NCI-H226 (cell line): ENCODE measurements around the gene VPS39.

ENCODE experiments used
- DNase-seq: peaks from one replicate; pipeline ENCODE4 v3.0.0-alpha.2; 2015

VPS39 gene

DNA sequence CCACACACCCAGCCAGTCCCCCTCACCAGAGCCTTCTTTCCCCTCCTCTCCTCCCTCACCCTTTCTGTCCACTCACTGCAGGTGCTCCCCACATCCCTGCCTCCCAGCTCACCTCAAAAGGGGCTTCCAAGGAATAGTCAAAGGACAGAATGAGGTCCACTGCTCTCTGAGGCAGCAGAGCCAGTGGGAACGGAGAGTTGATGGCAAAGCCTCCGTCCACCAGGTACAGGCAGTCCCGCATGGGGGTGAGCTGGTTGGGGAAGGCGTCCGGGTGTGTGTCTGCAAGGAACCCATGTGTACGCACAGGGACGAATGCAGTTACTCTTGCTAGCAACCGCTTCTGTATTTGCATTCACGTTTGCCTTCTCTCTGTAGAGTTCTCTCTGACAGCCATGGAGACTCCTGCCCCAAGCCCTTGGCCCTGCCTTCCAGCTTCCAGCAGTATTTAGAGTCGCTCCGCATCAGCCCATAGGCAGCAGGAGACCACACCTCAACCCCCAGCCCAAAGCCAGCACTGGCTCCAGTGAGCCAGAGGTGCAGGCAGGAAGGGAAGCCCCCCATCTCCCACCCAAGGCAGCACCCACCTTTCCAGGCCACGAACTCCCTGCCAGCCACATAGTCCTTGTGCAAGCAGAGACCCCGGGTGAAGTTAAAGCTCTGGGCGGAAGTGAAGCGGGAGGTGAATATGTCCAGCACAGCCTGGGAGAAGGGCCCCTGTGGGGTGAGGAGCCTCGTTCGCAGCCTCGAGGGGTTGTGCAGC is 64.1 kb downstream of the VPS39 start:
- DNase-seq: no peak

DNA sequence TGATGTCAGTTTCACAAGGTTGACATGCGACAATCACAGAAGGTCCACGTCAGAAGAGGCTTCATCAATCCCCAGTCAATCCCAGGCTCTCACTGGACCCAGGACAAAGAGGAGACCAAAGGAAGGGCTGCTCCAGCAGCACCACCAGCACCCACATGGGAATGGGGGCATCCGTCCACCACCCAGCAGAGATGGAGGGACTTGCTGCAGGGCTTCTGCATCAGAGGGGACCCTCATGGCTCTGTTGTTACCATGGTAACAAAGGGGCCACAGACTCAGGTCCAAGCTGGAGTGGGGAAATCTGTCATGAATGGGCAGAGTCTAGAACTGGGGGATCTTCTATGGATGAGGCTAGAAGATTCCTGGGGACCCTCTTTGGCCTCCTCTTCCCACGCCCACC is 64.7 kb downstream of the VPS39 start:
- DNase-seq: no peak

DNA sequence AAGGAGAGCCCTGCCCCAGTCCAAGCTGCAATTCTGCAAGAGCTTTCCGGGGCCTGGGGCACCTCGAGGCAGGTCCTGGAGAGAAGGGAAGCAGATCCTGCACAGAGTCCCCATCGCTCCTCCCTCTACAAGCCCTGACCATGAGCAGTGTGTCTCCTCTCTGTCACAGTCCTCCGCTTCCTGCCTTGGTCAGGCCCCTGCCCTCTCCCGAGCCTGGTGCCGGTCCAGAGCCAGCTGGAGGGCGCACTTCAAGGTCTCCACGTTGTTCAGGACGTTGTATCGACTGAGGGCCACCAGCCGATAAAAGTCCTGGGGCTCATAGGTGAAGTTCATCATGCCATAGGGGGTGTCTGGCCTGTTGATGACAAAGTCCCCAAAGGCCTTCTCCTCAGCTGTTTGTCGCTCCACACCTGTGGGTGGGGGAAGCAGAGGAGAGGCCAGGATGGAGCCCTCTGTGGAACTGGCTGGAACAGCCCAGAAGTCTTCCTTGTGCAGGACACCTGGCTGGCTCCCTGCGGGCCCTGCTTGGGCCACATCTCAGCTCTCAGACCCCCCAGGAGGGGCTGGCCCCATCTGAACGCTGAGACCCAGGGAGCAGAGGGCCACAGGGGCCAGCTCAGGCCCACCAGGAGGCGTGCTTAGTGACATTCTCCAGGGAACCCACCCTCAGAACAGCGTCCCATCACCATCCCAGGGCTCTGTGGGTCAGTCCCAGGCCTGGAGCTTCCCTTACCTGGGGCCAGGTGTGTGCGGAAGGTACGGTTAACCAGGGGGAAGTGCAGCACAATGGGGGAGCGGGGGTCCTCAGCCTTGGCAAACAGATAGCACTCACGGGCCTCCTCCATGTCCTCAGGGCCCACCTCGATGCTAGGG is 66.1 kb downstream of the VPS39 start:
- no peak for DNase-seq

DNA sequence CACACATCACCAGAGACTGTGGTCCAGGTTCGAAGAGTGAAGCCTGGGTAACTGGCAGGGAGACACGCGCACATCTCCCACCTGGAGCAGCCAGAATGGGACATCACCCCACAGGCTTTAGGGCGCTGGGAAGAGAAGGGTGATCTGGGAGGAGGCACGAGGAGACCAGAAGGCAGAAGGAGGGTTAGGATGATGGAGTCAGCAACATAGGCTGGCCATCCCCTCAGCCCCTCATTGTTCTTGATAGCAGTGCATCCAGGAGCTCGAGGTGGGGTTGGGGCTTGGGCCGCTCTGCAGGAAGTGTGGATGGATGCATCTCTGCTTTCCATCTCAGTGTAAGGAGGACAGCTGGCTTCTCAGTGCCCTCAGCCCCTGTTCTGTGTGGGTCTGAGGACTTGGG is 66.9 kb downstream of the VPS39 start:
- DNase-seq: no peak

DNA sequence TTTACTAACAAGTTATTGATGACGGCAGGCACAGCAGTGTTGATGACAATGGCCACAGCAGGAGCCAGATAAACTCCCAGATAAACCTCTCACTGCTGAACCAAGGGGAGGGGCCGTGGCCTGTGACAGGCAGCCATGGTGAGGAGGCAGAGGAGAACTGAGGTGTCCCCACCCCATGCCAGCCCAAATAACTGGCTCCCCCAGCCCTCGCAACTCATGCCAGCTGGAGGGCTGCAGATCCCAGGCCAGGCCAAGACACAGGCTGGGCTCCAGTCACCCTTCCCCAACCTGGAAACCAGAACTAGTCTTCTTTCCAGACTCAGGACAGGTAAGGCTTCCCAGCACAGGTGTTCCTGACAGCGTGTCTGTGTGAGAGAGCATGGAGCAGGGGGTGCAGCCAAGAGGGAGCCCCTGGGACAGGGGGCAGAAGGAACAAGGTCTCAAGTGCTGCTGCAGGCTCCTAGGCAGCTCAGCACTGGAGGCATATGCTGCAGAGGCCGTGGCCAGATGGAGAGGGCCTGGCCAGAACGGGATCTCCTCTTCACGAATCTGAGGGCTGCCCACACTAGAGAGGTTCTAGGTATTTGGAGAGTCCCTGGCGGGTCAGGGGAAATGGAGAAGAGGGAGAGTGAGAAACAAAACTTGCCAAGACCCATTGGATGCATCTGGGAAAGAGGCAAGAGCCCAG is 67.6 kb downstream of the VPS39 start:
- DNase-seq: no peak

DNA sequence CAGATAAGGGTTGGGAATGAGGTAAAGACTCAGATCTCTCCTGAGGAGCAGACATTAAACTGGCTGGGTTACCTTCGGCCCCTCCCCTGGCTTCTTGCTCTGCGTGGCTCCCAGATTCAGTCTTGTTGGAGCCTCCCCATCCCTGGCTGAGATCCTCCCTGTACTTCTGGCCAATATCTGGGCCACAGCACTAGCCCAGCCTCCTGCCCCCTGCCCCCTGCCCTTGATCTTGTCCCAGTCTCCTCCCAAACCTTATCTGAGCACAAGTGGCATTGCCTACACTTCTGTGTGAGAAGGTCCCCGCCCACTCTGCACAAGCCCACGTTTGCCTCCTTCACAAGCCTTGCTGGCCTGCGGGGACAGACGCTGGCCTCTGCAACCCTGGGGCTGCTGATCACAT is 68.5 kb downstream of the VPS39 start:
- DNase-seq: no peak

DNA sequence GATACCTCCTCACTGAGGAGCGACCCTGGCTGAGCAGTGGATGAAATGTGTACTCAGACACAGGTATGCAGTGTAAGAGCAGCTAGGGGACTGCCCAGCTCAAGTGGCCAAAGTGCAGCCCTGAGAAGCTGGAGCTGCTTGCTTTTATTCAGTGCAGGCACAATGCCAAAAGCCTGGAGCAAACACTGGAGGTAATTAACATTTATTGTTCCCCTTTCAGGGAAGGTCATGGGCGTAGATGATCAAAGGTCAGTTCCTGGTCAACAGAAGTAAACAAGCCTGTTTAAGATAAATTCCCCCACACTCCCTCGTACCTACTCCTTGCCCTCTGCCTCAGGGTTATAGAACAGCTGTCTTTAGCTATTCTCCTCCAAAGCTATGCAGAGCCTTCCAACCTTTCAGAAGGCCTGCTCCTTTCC is 69.1 kb downstream of the VPS39 start:
- DNase-seq: no peak

DNA sequence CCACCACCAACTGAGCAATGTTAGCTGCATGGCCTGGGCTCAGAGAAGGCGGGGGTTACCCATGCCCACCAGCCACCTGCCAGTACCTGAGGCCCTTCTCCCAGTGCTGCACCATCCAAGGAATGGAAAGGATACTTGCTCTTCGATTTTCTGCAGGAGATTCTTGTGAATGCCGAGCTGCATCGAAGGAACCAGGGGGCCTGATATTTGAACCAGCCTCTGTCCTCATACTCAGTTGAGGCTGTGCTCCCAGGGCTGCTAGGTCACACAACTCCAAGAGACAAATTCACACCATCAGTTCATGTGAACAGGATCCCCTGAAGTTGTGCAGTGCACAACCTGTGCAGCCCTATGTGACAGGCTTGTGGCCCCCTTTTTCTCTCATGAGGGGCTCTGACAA is 69.7 kb downstream of the VPS39 start:
- no peak for DNase-seq

DNA sequence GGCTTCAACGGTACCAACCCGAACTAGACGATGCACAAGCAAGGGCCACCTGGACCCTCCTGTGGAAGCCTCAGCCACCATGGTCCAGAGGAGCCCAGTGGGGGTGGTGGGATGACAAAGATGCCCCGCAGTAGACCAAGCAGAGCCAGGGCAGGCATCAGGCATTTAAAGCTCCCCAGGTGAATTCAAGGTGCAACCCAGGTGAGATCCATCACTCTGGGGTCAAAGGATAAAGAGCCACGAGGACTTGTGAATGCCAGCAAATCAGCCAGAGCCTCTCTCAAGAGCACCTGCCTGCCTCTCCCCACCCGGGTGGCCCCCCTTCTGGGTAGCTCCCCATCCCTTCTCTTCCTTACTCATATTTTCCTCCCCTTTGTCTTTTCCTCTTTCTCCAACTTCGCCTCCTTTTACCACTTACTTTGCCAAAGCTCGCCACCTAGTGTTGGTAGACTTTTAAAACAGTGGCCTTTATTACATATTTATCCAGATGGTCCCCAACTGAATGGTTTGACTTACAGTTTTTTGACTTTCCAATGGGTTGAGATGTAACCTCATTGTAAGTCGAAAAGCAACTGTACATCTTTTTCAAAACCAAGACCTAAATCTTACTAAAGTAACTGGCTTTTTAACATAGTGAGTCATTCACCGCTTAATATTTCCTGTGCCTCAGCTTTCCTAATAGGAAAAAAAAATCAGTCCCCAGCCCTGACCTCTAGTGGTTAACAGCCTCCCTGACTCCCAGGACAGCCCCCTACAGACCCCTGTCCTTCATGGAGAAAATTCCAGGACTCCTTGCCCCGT is 70.4 kb downstream of the VPS39 start:
- DNase-seq: no peak

DNA sequence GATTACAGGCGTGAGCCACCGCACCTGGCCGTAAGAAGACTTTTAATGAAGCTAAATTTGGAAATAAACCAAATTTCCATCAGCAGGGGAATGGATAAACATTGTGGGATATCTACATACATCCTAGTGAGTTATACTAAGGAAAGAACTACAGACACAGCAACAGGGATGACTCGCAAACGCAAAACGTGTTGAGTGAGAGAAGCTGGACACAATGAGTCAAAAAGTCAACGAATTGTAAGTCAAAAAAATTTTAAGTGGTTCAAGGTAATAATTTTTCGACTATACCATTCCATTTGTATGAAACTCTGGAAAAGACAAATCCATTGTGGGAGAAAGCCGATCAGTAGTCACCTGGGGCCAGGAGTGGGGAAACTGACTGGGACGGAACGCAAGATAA is 71.6 kb downstream of the VPS39 start:
- DNase-seq: no peak

DNA sequence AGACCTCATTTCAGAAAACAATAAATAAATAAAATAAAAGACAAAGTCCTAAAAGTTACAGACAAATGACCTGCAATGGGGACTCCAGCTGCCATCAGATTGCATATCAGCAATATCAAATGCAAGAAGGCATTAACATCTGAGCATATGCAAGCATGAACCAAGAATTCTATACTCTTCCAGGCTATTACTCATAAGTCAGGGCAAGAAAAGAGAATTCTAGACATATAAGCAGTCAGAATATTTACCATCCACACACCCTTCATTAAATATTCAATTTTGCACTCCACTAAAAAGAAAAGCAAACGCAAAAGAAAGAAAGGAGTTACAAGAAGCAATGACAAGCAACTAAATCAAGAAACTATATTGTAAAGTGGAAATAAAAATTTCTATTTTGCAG is 72.8 kb downstream of the VPS39 start:
- DNase-seq: no peak

DNA sequence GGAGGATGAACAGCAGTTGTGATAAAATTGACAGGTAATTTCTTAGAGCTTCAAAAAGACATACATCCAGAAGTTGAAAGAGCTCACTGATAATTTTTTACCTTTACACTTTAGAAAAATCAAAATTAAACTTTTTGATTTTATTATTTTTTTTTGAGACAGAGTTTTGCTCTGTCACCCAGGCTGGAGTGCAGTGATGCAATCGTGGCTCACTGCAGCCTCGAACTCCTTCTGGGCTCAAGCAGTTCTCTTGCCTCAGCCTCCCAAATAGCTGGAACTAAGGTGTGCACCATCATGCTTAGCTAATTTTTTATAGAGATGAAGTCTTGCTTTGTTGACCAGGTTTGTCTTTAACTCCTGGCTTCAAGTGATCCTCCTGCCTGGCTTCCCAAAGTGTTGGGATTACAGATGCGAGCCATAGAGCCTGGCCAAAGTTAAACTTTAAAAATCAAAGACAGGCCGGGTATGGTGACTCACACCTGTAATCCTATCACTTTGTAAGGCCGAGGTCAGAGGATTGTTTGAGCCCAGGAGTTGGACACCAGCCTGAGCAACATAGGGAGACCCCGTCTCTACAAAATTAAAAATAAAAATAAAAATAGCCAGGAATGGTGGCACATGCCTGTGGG is 73.4 kb downstream of the VPS39 start:
- DNase-seq: no peak

DNA sequence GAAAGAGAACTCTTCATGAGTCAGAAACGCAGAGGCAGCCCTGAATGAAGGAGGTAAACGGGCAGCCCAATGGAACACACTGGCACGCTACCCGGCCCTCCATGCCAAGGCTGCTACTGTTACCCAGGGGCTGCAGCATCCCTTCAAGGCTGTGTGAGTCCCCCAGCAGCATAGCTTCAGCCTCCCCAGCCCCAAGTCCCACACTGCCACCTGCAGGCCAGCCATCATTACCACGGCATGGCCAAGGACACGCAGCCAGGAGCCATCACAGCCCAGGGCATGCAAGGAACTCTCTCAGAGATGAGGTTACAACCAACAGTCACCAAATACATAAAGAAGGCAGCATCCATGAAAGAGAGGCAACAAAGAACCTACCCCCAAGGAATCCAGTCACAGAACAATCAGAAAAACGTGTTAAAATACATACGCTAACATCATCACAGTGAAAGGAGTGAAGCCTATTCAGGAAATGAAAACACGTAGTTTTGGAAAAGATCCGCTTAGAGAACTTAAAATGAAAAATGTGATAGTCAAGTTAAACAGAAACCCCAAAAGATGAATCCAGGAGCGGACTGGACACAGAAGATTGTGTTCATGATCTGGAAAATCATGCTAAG is 74.1 kb downstream of the VPS39 start:
- DNase-seq: peak; percentile 7

DNA sequence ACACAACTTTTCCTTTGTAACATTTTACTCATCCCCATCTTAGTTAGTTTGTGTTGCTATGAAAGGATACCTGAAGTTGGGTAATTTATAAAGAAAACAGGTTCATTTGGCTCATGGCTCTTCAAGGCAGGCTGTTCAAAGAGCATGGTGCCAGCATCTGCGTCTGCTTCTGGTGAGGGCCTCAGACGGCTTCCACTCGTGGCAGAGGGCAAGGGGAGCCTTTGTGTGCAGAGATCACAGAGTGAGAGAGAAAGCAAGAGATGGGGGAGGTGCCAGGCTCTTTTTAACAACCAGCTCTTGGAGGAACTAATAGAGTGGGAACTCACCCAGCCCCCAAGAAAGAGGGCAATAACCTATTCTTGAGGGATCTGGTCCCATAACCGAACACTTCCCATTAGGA is 74.7 kb downstream of the VPS39 start:
- no peak for DNase-seq

DNA sequence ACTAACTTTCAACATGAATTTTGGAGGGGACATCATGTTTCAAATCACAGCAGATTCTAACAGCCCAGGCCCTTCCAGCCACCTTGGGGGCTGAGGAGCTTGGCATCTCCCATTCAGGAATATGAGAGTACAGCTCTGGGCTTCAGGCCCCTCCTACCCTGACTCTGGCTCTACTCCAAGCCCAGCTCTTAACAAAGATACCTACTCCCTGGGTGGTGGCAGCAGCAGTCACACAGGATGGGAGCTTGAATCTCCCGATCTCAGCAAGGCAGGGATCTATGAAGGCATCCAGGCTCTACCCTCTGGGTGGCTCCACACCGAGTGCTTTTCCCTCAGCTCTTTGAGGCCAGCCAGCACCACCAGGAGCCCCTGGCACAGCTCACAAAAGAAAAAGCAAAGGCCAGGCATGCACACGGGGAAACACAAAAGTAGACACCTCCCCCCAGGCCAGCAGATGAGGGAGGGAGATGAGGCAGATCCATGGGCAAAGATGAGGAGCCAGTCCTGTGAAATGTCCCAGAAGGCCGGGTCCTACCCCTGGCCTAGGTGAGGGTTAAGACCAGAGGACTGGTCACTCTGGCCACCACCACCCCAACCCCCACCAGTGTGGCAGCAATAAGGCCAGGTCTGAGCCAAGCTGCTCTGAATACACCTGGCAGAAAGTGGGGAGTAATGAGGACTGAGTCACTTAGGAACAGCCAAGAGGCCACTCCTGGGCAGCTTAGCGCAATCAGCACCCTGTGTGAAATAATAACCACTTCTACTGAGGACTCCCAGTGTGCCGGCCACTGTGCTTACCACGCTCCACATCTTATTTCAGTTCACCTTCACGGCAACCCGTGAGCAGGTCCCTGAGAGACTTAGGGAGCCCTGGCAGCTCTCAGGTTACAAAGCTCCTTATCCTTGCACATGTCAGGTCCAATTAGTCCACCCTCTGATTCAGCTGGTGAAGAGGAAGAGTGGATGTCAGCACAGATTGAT is 76.0 kb downstream of the VPS39 start:
- no peak for DNase-seq

DNA sequence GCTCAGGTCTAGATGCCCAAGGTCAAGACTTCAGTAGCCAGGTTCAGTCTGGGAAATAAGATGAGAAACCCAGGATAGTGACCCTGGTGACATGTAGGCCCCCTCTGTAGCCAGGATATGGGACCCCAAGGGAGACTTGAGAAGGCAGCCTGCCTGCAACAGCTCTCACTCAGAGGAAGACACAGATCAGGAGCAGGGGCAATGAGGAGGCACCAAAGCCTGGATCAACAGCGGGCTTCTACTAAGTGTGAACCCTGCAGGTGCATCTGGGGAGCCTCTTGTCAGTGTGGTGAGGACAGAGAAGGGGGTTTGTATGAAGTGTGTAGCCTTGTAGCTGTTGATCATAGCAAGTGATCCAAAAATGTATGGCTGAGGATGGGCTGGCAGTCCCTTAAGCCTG is 77.1 kb downstream of the VPS39 start:
- DNase-seq: no peak

DNA sequence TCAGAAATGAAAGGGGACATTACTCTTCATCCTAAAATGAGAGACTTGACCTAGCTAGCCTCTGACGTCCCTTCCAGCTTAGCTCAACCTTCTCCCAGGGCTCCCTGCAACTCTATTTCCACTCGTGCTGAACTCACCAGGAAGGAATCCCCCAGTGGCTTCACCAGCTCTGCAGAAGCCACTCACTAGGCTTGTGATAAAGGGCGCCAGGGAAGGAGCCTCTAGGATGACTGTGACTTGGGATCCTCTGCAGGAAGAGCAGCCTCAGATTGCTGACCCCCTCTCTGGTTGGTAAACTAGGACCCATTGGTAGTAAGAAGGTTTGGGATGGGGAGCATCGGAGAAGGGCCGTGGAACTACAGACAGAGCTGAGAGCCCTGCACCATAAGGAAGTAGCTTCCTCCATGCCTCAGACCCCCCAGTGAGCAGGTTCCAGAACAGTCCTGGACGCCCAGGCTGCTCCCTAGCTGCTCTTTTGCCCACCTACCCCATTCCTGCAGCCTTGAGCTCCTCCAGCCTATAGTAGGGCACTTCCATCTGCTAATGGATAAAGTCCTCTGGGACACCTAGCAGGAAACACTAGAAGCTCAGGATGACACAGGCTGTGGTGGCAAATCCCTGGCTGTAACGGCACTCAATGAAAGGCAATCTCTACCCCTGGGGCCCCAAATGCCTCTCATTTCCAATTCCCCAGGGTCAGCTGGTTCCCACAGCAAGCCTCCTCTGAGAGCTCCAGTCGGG is 77.7 kb downstream of the VPS39 start:
- DNase-seq: no peak

DNA sequence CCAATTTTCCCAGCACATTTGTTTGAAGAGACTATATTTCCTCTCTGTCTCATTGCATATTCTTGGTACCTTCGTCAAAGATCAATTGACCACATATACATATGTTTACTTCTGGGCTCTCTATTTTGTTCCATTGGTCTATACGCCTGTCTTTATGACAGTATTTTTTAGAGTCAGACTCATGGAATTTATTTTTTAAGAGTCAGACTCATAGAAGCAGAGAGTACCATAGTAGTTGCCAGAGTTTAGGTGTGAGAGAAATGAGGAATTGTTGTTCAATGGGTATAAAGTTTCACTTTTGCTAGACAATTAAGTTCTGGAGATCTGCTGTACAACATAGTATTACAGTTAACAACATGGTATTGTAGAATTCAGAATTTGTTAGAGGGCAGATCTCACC is 78.7 kb downstream of the VPS39 start:
- no peak for DNase-seq

DNA sequence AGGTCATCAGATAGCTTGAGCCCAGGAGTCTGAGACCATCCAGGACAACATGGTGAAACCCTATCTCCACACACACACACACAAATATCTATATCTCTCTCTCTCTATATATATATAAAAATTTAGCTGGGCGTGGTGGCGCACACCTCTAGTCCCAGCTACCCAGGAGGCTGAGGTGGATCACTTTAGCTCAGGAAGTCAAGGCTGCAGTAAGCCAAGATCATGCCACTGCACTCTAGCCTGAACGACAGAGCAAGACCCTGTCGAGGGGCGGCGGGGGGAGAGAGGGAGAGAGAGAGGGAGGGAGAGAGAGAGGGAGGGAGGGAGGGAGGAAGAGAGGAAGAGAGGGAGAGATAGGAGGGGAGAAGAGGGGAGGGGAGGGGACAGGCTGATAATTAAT is 79.6 kb downstream of the VPS39 start:
- no peak for DNase-seq

DNA sequence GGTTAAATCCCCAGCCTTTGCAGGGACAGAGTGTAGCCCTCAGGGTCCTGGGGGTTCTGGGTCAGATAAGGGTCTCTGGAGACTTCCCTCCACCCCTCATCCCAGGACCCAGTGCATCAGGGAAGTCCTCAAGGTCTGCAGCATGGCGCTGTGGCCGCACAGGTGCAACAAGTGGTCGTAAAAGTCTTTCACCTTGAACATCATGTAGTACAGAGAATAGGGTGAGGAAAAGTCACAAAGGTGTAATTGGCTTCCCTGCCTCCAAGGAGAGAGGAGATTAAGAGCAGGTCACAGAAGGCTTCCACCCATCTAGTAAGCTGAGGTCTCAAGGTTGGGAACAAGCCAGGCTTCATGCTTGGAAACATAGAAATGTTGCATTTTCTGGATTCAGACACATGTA is 84.6 kb downstream of the VPS39 start:
- no peak for DNase-seq
